ENCODE results near the gene SSH2.

The SSH2 gene

GRCh38 chr17:29705386-29705785 is 224.6 kb downstream of the SSH2 start:
- Histone ChIP-seq H2BK15ac (ENCODE audit: low read length) (no peak overlapping the region), H3K4ac (ENCODE audit: low read length) (no peak overlapping the region), H3K27ac (replicated peaks; ENCODE audit: low read length) (no peak overlapping the region), H3K36me3 (replicated peaks in 1 of 2; ENCODE audit: control insufficient read depth in 2 of 2, insufficient read depth in 2 of 2, low read length in 2 of 2) (peaks cover 0 to 4% of the 10 kb centered on the region in 2 donors), H3K23ac (ENCODE audit: low read depth, low read length, poor library complexity) (no peak overlapping the region), H2AK5ac (ENCODE audit: low read depth, low read length) (no peak overlapping the region), H3K79me1 (ENCODE audit: low read depth, low read length) (no peaks in the 10 kb centered on the region), H4K91ac (ENCODE audit: low read depth, low read length, poor library complexity) (no peak overlapping the region), H2BK120ac (ENCODE audit: low read depth, low read length) (no peak overlapping the region), H3K18ac (ENCODE audit: low read length) (no peak overlapping the region), H4K8ac (ENCODE audit: low read depth, low read length) (no peak overlapping the region), H2BK5ac (ENCODE audit: low read length) (no peak overlapping the region), H3K9me3 (replicated peaks in 1 of 2; ENCODE audit: control insufficient read depth in 2 of 2, insufficient read depth in 1 of 2, low read depth in 1 of 2, low read length in 2 of 2) (no peaks in the 10 kb centered on the region), H2AFZ (ENCODE audit: low read length) (no peak overlapping the region), H3K4me3 (ENCODE audit: low read length in 2 of 2) (no peak overlapping the region), H3K4me2 (ENCODE audit: insufficient read depth, low read length, poor library complexity, severe bottlenecking) (no peak overlapping the region), H2BK12ac (ENCODE audit: low read length) (no peak overlapping the region), H3K4me1 (ENCODE audit: control insufficient read depth in 2 of 2, insufficient read depth in 1 of 2, low read depth in 1 of 2, low read length in 2 of 2) (no peaks in the 10 kb centered on the region), H3K14ac (ENCODE audit: low read length) (no peak overlapping the region), H3K27me3 (ENCODE audit: control insufficient read depth in 3 of 3, insufficient read depth in 3 of 3, low read depth in 1 of 3, low read length in 3 of 3) (no peaks in the 10 kb centered on the region), H3K9ac (ENCODE audit: low read depth, low read length, poor library complexity) (no peak overlapping the region)
- DNase-seq (ENCODE audit: low spot score): no peak
- no CpG with 5 or more reads among the region's 3 CpGs for WGBS, 2 donors (ENCODE audit: extremely low coverage in 2 of 2, insufficient read length in 2 of 2, insufficient replicate concordance in 1 of 2)

DNA sequence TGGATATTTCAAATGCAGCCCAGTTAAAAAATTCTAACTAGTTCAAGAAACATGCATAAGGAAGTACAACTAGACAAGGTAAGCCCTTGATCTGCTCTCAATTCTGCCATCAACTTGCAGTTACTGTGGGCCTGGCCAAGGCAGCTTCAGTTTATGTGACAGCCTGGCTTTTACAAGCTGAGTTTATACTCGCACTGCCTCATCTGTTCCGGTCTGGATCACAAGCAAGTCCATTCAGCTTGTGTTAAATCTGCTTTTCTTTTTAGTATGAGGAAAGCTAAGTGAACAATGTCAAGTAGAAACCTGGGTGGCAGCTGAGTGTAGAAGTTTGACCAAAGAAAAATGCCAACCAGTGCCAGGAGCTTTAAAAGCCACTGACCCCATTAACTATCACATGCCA is 230.7 kb downstream of the SSH2 start:
- H3K4me1 ChIP-seq (ENCODE audit: control insufficient read depth in 2 of 2, insufficient read depth in 1 of 2, low read depth in 1 of 2, low read length in 2 of 2): no peaks in the 10 kb centered on the region
- DNase-seq (ENCODE audit: low spot score): no peak
- no peak overlapping the region for H3K9ac ChIP-seq (ENCODE audit: low read depth, low read length, poor library complexity)
- no peak overlapping the region for H2BK15ac ChIP-seq (ENCODE audit: low read length)
- no peak overlapping the region for H2AK5ac ChIP-seq (ENCODE audit: low read depth, low read length)
- no peak overlapping the region for H3K14ac ChIP-seq (ENCODE audit: low read length)
- no peaks in the 10 kb centered on the region for H3K79me1 ChIP-seq (ENCODE audit: low read depth, low read length)
- H2BK12ac ChIP-seq (ENCODE audit: low read length): no peak overlapping the region
- no peak overlapping the region for H4K8ac ChIP-seq (ENCODE audit: low read depth, low read length)
- no peak overlapping the region for H2BK5ac ChIP-seq (ENCODE audit: low read length)
- H3K4me2 ChIP-seq (ENCODE audit: insufficient read depth, low read length, poor library complexity, severe bottlenecking): no peak overlapping the region
- WGBS, 2 donors (ENCODE audit: extremely low coverage in 2 of 2, insufficient read length in 2 of 2, insufficient replicate concordance in 1 of 2): no CpG with 5 or more reads among the region's 2 CpGs
- no peak overlapping the region for H3K4me3 ChIP-seq (ENCODE audit: low read length in 2 of 2)
- H3K18ac ChIP-seq (ENCODE audit: low read length): no peak overlapping the region
- no peak overlapping the region for H3K23ac ChIP-seq (ENCODE audit: low read depth, low read length, poor library complexity)
- H3K36me3 ChIP-seq (replicated peaks in 1 of 2; ENCODE audit: control insufficient read depth in 2 of 2, insufficient read depth in 2 of 2, low read length in 2 of 2): peaks cover 0 to 6% of the 10 kb centered on the region in 2 donors
- H2BK120ac ChIP-seq (ENCODE audit: low read depth, low read length): no peak overlapping the region
- H4K91ac ChIP-seq (ENCODE audit: low read depth, low read length, poor library complexity): no peak overlapping the region
- H3K27me3 ChIP-seq (ENCODE audit: control insufficient read depth in 3 of 3, insufficient read depth in 3 of 3, low read depth in 1 of 3, low read length in 3 of 3): no peaks in the 10 kb centered on the region
- no peak overlapping the region for H3K27ac ChIP-seq (replicated peaks; ENCODE audit: low read length)
- H3K4ac ChIP-seq (ENCODE audit: low read length): no peak overlapping the region
- no peaks in the 10 kb centered on the region for H3K9me3 ChIP-seq (replicated peaks in 1 of 2; ENCODE audit: control insufficient read depth in 2 of 2, insufficient read depth in 1 of 2, low read depth in 1 of 2, low read length in 2 of 2)
- no peak overlapping the region for H2AFZ ChIP-seq (ENCODE audit: low read length)

DNA sequence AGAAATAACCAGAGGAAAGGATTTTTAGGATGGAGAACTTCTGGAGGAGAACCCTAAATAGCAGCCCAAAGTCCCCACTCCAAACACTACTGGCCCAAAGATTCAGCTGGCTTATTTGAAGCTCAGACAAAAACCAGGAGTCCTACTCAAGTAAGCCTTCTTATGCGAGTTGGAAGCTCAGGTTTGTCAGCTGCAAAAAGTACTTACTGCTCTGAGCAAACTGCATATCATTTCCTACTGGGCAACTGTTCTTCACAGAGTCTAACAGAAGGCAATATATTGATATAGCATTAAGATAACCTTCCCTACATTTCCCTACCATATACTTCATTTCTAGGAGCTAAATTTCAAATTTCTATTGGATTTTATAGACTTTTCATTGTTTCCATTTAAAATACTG is 231.2 kb downstream of the SSH2 start:
- H2BK120ac ChIP-seq (ENCODE audit: low read depth, low read length): no peak overlapping the region
- no peaks in the 10 kb centered on the region for H3K79me1 ChIP-seq (ENCODE audit: low read depth, low read length)
- no peak overlapping the region for H3K23ac ChIP-seq (ENCODE audit: low read depth, low read length, poor library complexity)
- H3K9ac ChIP-seq (ENCODE audit: low read depth, low read length, poor library complexity): no peak overlapping the region
- H3K36me3 ChIP-seq (replicated peaks in 1 of 2; ENCODE audit: control insufficient read depth in 2 of 2, insufficient read depth in 2 of 2, low read length in 2 of 2): peaks cover 0 to 6% of the 10 kb centered on the region in 2 donors
- H3K4me2 ChIP-seq (ENCODE audit: insufficient read depth, low read length, poor library complexity, severe bottlenecking): no peak overlapping the region
- no peak overlapping the region for H2BK15ac ChIP-seq (ENCODE audit: low read length)
- H4K8ac ChIP-seq (ENCODE audit: low read depth, low read length): no peak overlapping the region
- no peak overlapping the region for H2AK5ac ChIP-seq (ENCODE audit: low read depth, low read length)
- H3K4me1 ChIP-seq (ENCODE audit: control insufficient read depth in 2 of 2, insufficient read depth in 1 of 2, low read depth in 1 of 2, low read length in 2 of 2): no peaks in the 10 kb centered on the region
- H4K91ac ChIP-seq (ENCODE audit: low read depth, low read length, poor library complexity): no peak overlapping the region
- no peak overlapping the region for H3K27ac ChIP-seq (replicated peaks; ENCODE audit: low read length)
- no peak overlapping the region for H2BK5ac ChIP-seq (ENCODE audit: low read length)
- H3K18ac ChIP-seq (ENCODE audit: low read length): no peak overlapping the region
- no peak overlapping the region for H2AFZ ChIP-seq (ENCODE audit: low read length)
- H3K4me3 ChIP-seq (ENCODE audit: low read length in 2 of 2): no peak overlapping the region
- no peaks in the 10 kb centered on the region for H3K27me3 ChIP-seq (ENCODE audit: control insufficient read depth in 3 of 3, insufficient read depth in 3 of 3, low read depth in 1 of 3, low read length in 3 of 3)
- H3K4ac ChIP-seq (ENCODE audit: low read length): no peak overlapping the region
- H2BK12ac ChIP-seq (ENCODE audit: low read length): no peak overlapping the region
- H3K9me3 ChIP-seq (replicated peaks in 1 of 2; ENCODE audit: control insufficient read depth in 2 of 2, insufficient read depth in 1 of 2, low read depth in 1 of 2, low read length in 2 of 2): no peaks in the 10 kb centered on the region
- no CpG with 5 or more reads among the region's 1 CpG for WGBS, 2 donors (ENCODE audit: extremely low coverage in 2 of 2, insufficient read length in 2 of 2, insufficient replicate concordance in 1 of 2)
- no peak for DNase-seq (ENCODE audit: low spot score)
- H3K14ac ChIP-seq (ENCODE audit: low read length): no peak overlapping the region

DNA sequence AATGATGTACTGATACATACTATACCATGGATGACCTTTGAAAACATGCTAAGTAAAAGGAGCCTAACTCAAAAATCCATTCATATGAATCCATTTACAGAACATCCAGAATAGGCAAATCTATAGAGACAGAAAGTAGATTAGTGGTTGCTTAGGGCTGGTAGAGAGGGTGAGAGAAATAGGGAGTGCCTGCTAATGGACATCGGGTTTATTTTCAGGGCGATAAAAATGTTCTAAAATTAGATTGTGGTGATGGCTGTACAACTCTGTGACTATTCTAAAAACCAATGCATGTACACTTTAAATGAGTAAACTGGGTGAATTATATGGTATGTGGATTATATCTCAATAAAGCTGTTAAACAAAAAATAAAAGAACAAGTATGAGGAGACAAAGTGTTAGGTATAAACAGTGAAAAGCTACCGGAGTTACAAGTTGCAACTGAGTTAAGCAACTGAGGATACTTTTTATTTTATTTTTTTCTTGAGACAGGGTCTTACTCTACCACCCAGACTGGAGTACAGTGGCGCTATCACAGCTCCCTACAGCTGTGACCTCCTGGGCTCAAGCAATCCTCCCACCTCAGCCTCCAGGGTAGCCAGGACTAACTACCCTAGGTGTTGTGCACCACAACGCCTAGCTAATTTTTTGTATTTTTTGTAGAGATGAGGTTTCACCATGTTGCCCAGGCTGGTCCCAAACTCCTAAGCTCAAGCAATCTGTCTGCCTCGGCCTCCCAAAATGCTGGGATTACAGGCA is 231.8 kb downstream of the SSH2 start:
- Histone ChIP-seq H3K4me3 (ENCODE audit: low read length in 2 of 2) (no peak overlapping the region), H2BK12ac (ENCODE audit: low read length) (no peak overlapping the region), H2BK5ac (ENCODE audit: low read length) (no peak overlapping the region), H3K27me3 (ENCODE audit: control insufficient read depth in 3 of 3, insufficient read depth in 3 of 3, low read depth in 1 of 3, low read length in 3 of 3) (no peaks in the 10 kb centered on the region), H3K79me1 (ENCODE audit: low read depth, low read length) (no peaks in the 10 kb centered on the region), H3K27ac (replicated peaks; ENCODE audit: low read length) (no peak overlapping the region), H2BK15ac (ENCODE audit: low read length) (no peak overlapping the region), H2BK120ac (ENCODE audit: low read depth, low read length) (no peak overlapping the region), H3K4ac (ENCODE audit: low read length) (no peak overlapping the region), H3K23ac (ENCODE audit: low read depth, low read length, poor library complexity) (no peak overlapping the region), H4K91ac (ENCODE audit: low read depth, low read length, poor library complexity) (no peak overlapping the region), H3K4me2 (ENCODE audit: insufficient read depth, low read length, poor library complexity, severe bottlenecking) (no peak overlapping the region), H3K36me3 (replicated peaks in 1 of 2; ENCODE audit: control insufficient read depth in 2 of 2, insufficient read depth in 2 of 2, low read length in 2 of 2) (peaks cover 0 to 6% of the 10 kb centered on the region in 2 donors), H3K4me1 (ENCODE audit: control insufficient read depth in 2 of 2, insufficient read depth in 1 of 2, low read depth in 1 of 2, low read length in 2 of 2) (no peaks in the 10 kb centered on the region), H3K14ac (ENCODE audit: low read length) (no peak overlapping the region), H2AK5ac (ENCODE audit: low read depth, low read length) (no peak overlapping the region), H3K9ac (ENCODE audit: low read depth, low read length, poor library complexity) (no peak overlapping the region), H2AFZ (ENCODE audit: low read length) (no peak overlapping the region), H4K8ac (ENCODE audit: low read depth, low read length) (no peak overlapping the region), H3K9me3 (replicated peaks in 1 of 2; ENCODE audit: control insufficient read depth in 2 of 2, insufficient read depth in 1 of 2, low read depth in 1 of 2, low read length in 2 of 2) (no peaks in the 10 kb centered on the region), H3K18ac (ENCODE audit: low read length) (no peak overlapping the region)
- DNase-seq (ENCODE audit: low spot score): no peak
- no CpG with 5 or more reads among the region's 6 CpGs for WGBS, 2 donors (ENCODE audit: extremely low coverage in 2 of 2, insufficient read length in 2 of 2, insufficient replicate concordance in 1 of 2)
